Endothelial cell (in vitro differentiated cells): ENCODE measurements around the gene SEMA3E. TPM values are rescaled to one million over a fixed set of nuclear protein-coding genes. Genes with fewer than 3 reads are reported as not detected.

Experiments used
- DNase-seq: peaks from one replicate; pipeline ENCODE4 v3.0.0; 2021; ENCODE audit warnings: low spot score
- H3K27ac Mint-ChIP-seq: one replicate; pipeline ENCODE4 v1.8.0; 2021; ENCODE audit warnings: mixed read lengths, inconsistent platforms; ENCODE audit not compliant: unreplicated experiment
- H3K27me3 Mint-ChIP-seq: one replicate; pipeline ENCODE4 v1.8.0; 2021; ENCODE audit warnings: mild to moderate bottlenecking, moderate library complexity, mixed read lengths, inconsistent platforms; ENCODE audit not compliant: unreplicated experiment
- H3K36me3 Mint-ChIP-seq: one replicate; pipeline ENCODE4 v1.8.0; 2021; ENCODE audit warnings: mild to moderate bottlenecking, low read depth, mixed read lengths, inconsistent platforms; ENCODE audit not compliant: unreplicated experiment
- H3K4me1 Mint-ChIP-seq: one replicate; pipeline ENCODE4 v1.8.0; 2021; ENCODE audit warnings: mild to moderate bottlenecking, mixed read lengths, inconsistent platforms; ENCODE audit not compliant: unreplicated experiment
- H3K4me3 Mint-ChIP-seq: one replicate; pipeline ENCODE4 v1.8.0; 2021; ENCODE audit warnings: mild to moderate bottlenecking, mixed read lengths, inconsistent platforms; ENCODE audit not compliant: unreplicated experiment
- H3K9me3 Mint-ChIP-seq: one replicate; pipeline ENCODE4 v1.8.0; 2021; ENCODE audit warnings: mixed read lengths, inconsistent platforms; ENCODE audit not compliant: unreplicated experiment
- total RNA-seq: library from RNA; stranded (reverse); fragmentation: NEBNext Ultra II Directional; extraction: Animal tissue kit (Norgen Biotek cat#: 25700); gene quantifications from one replicate; pipeline ENCODE4 v1.2.1, GENCODE V29; 2021; ENCODE audit not compliant: unreplicated experiment
- TF ChIP-seq, protein P1 (sequence below): fragments of 200-600 bp; sonication (generic); IDR thresholded peaks from one replicate; pipeline ENCODE4 v1.5.0; 2021; ENCODE audit warnings: antibody characterized with exemption; ENCODE audit not compliant: unreplicated experiment

Gene SEMA3E
- total RNA-seq, 1 donor from 2014 or later: 0.62 TPM

DNA sequence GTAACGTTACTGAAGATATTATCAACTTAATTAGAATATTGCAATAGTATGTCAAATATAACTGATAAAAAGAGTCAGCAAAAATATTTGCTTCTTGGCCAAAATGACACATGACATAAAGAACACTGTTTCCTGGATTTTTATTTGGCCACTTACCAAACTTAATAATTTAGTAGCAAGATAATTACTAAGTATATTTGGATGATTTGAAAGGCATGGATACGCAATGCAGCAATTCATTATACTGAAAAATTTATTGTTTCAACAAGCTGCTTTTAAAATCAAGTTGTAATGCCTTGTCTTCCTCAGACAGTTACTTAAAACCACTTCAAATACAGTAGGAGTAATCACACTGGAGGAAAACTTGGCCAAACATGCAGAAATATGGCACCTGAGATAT lies 234.0 kb downstream of the SEMA3E start:
- Mint-ChIP-seq H3K27ac (no peak overlapping the region), H3K4me3 (no peak overlapping the region), H3K36me3 (no peaks in the 10 kb centered on the region), H3K4me1 (no peaks in the 10 kb centered on the region), H3K27me3 (no peaks in the 10 kb centered on the region), H3K9me3 (no peaks in the 10 kb centered on the region)
- DNase-seq: no peak
- TF ChIP-seq, protein P1, sequence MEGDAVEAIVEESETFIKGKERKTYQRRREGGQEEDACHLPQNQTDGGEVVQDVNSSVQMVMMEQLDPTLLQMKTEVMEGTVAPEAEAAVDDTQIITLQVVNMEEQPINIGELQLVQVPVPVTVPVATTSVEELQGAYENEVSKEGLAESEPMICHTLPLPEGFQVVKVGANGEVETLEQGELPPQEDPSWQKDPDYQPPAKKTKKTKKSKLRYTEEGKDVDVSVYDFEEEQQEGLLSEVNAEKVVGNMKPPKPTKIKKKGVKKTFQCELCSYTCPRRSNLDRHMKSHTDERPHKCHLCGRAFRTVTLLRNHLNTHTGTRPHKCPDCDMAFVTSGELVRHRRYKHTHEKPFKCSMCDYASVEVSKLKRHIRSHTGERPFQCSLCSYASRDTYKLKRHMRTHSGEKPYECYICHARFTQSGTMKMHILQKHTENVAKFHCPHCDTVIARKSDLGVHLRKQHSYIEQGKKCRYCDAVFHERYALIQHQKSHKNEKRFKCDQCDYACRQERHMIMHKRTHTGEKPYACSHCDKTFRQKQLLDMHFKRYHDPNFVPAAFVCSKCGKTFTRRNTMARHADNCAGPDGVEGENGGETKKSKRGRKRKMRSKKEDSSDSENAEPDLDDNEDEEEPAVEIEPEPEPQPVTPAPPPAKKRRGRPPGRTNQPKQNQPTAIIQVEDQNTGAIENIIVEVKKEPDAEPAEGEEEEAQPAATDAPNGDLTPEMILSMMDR: no peak

DNA sequence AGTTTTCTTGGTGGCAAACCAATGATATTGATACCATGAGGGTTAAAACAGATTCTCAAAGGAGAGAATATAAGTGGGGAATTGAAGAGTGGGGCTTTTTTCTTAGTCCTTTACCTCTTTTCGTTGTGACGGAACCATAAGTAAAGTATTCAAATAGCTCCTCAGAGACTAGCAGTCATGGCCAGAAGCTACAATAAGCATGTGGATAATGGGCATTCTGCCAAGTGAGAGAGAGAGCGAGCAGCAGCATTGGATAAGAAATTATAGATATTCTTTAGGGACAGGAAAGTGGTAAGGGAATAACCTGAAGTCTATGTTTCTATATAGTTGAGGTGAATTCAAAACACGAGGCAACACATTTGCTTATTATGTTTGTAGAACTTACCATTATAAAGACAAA lies 235.1 kb downstream of the SEMA3E start:
- no peak for DNase-seq
- H3K9me3 Mint-ChIP-seq: no peaks in the 10 kb centered on the region
- TF ChIP-seq, protein P1: no peak
- no peaks in the 10 kb centered on the region for H3K36me3 Mint-ChIP-seq
- H3K4me1 Mint-ChIP-seq: no peaks in the 10 kb centered on the region
- H3K4me3 Mint-ChIP-seq: no peak overlapping the region
- H3K27me3 Mint-ChIP-seq: no peaks in the 10 kb centered on the region
- H3K27ac Mint-ChIP-seq: no peak overlapping the region

DNA sequence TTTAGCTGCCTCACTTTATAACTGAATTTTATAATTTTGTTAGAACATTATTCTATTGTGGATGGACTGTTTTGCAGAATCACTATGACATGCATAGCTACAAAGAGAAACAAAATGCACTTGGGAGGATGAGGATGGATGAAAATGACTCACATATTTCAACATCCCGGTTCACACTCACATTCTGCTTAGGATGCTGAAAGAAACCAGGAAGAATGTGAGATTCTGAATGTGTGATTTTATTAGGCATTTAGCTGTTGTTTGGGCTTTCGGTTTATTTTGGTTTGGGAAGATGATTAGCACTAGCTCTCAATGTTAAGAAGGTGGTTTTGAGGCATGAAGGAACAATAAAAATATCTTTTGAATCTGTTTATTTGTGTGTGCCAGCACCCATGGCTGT lies 235.5 kb downstream of the SEMA3E start:
- H3K36me3 Mint-ChIP-seq: no peaks in the 10 kb centered on the region
- no peak overlapping the region for H3K27ac Mint-ChIP-seq
- H3K9me3 Mint-ChIP-seq: no peaks in the 10 kb centered on the region
- H3K27me3 Mint-ChIP-seq: no peaks in the 10 kb centered on the region
- no peak for DNase-seq
- no peaks in the 10 kb centered on the region for H3K4me1 Mint-ChIP-seq
- no peak overlapping the region for H3K4me3 Mint-ChIP-seq
- TF ChIP-seq, protein P1: no peak

DNA sequence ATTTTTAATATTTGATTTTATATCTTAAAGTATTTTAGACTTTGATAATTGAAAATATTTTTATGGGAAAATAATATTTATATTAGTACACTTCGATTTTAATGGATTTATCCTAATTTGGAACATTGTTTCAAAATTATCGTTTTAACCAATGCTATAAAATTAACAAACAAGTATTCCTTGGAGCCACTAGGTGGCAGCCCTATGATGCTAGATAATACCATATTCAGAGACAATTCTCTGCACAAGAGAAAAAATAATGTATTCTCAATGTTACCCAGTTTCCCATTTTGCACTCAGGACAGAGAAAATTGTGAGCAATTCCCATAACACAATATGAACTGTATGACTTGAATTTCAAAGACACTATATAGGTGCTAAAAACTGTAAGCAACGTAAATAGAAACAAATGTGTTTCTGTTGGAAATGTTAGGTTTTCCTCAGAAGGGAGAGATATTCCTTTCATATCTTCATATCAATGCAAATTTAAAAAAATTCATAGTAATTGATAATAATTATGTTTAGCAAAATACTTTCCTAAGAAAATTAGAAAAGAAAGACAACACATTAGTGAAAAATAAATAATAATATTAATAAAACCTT lies 237.8 kb downstream of the SEMA3E start:
- no peak for DNase-seq
- H3K27me3 Mint-ChIP-seq: no peaks in the 10 kb centered on the region
- H3K4me1 Mint-ChIP-seq: no peaks in the 10 kb centered on the region
- no peaks in the 10 kb centered on the region for H3K9me3 Mint-ChIP-seq
- TF ChIP-seq, protein P1: peak; percentile 87
- no peak overlapping the region for H3K4me3 Mint-ChIP-seq
- H3K36me3 Mint-ChIP-seq: no peaks in the 10 kb centered on the region
- H3K27ac Mint-ChIP-seq: no peak overlapping the region

DNA sequence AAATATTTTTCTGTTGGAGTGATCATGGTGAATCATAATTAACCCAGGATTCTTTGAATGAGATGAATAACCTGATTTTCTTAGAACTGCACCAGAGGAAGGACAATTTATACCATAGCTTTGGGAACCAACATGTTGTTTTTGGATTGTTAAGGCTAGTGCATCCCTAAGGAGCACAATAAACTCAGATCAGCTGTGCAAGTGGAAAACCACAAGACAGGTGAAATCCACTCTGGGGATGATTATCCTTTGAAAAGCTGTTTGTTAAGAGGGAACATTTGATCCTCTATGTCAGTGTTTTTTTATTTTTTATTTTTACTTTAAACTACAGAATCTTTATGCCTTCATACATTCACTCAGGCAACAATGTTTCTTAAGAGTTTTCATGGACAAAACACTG lies 254.2 kb downstream of the SEMA3E start:
- no peaks in the 10 kb centered on the region for H3K36me3 Mint-ChIP-seq
- no peak for DNase-seq
- H3K9me3 Mint-ChIP-seq: no peaks in the 10 kb centered on the region
- H3K27me3 Mint-ChIP-seq: no peaks in the 10 kb centered on the region
- H3K27ac Mint-ChIP-seq: no peak overlapping the region
- TF ChIP-seq, protein P1: no peak
- no peaks in the 10 kb centered on the region for H3K4me1 Mint-ChIP-seq
- no peak overlapping the region for H3K4me3 Mint-ChIP-seq
